SK-N-MC (cell line): ENCODE measurements around the gene ADCK1.
A peak's percentile ranks its signal among the peaks of the same experiment; 100 is the strongest.
"Not testable (repeated sequence)": the region's sequence is repeated elsewhere in the genome, so short reads cannot be mapped to it uniquely, and the experiment has no call there.

Experiments
- DNase-seq: peaks from one replicate; pipeline ENCODE4 v3.0.0-alpha.2; 2011; ENCODE audit warnings: low read depth, low spot score
- H3K27ac ChIP-seq: fragments of 200-600 bp; sonication (generic); 2 replicates; pipeline ENCODE4 v1.5.1; 2016; ENCODE audit warnings: mixed run types
- H3K36me3 ChIP-seq: fragments of 200-600 bp; sonication (generic); 2 replicates; pipeline ENCODE4 v1.6.1; 2017; ENCODE audit warnings: antibody characterized with exemption, low read length, mixed read lengths; ENCODE audit not compliant: insufficient read depth
- H3K4me3 ChIP-seq: fragments of 200-600 bp; sonication (generic); 2 replicates; pipeline ENCODE4 v1.5.1; 2016
- H3K9ac ChIP-seq: fragments of 200-600 bp; sonication (generic); 2 replicates; pipeline ENCODE4 v1.8.0; 2017; ENCODE audit warnings: mixed run types, mixed read lengths; ENCODE audit not compliant: insufficient read length
- H3K9me3 ChIP-seq: fragments of 200-600 bp; sonication (generic); 2 replicates; pipeline ENCODE4 v1.6.1; 2017; ENCODE audit warnings: low read depth, mild to moderate bottlenecking, antibody characterized with exemption, low read length, moderate library complexity, mixed read lengths
- EZH2 ChIP-seq: fragments of 200-600 bp; sonication (generic); IDR thresholded peaks from one replicate; pipeline ENCODE4 v1.6.1; 2017; ENCODE audit warnings: antibody characterized with exemption
- FOXP2 ChIP-seq: optimal IDR thresholded peaks from 2 replicates; pipeline ENCODE3; 2011; ENCODE audit warnings: mild to moderate bottlenecking, moderate library complexity; ENCODE audit not compliant: insufficient read depth; ENCODE audit errors: extremely low read length, control extremely low read depth
- POLR2AphosphoS5 ChIP-seq: IDR thresholded peaks from 2 replicates; pipeline ENCODE4 v1.6.1; 2012; ENCODE audit warnings: mild to moderate bottlenecking, low read depth, low read length, borderline replicate concordance

The ADCK1 gene

DNA sequence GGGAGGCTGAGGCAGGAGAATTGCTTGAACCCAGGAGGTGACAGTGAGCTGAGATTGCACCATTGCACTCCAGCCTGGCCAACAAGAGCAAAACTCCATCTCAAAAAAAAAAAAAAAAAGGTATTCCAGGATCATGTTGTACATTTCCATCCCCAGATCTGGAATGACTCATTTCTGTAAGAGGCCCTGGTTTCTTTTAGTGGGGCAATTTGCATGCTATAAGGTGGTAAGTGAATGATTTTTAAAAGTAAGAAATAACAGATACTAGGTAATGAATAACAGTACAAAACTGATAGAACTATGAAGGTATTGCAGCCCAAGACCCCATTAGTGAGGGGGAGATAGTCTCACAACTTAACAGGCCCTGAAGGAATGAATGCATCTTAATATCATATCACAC, 17.7 kb upstream of the ADCK1 start:
- Histone ChIP-seq H3K27ac (no peak overlapping the region), H3K9me3 (no peaks in the 10 kb centered on the region), H3K4me3 (no peak overlapping the region), H3K36me3 (no peaks in the 10 kb centered on the region), H3K9ac (no peak overlapping the region)
- TF ChIP-seq POLR2AphosphoS5 (no peak), EZH2 (no peak), FOXP2 (no peak)
- no peak for DNase-seq

DNA sequence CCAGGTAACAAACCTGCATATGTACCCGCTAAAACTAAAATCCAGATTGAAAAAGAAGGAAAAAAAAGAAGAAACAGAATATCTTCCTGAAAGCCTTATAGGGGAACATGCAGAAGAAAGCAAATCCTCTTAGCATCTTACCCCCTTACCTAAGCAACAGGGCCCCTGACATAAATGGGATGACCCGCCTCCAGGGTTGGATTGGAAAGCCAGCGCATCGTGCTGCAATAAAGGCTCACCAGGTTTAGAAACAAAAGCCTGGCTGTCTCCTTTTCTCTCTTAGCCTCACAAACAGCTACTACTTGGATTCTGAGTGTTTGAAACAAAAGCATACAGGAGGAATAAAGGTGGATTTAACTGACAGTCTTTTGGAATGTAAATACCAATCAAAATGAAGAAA, 13.8 kb upstream of the ADCK1 start:
- Histone ChIP-seq H3K4me3 (no peak overlapping the region), H3K9me3 (no peaks in the 10 kb centered on the region), H3K9ac (no peak overlapping the region), H3K27ac (no peak overlapping the region), H3K36me3 (no peaks in the 10 kb centered on the region)
- TF ChIP-seq EZH2, result no peak
- no peak for TF ChIP-seq POLR2AphosphoS5
- no peak for TF ChIP-seq FOXP2
- DNase-seq, result no peak

DNA sequence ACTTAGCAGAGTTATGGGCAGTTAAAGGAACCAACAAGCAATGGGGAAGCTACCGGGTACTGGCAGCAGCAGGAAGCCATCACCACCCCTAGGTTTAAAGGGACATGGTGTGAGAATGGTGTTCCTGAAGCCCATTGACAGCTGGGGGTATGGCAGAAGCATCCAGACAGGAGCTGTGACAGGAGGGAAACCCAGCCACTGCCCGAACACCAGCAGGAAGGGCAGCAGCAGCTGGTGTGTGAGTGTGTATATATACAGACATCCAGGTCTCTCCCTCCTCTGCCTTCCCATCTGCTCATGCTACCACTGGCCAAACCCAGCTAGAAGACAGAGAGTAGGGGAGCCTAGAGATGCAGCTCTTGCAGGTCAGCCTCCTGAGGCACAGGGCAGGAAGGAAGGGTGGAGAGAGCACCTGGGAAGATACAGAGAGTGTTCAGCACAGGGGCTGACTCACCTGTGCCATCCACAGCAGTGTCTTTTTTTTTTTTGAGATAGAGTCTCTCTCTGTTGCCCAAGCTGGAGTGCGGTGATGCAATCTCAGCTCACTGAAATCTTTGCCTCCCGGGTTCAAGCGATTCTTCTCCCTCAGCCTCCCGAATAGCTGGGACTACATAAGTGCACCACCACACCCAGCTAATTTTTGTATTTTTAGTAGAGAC, 9.2 kb upstream of the ADCK1 start:
- Histone ChIP-seq H3K4me3 (no peak overlapping the region), H3K36me3 (no peaks in the 10 kb centered on the region), H3K27ac (no peak overlapping the region), H3K9ac (no peak overlapping the region), H3K9me3 (no peaks in the 10 kb centered on the region)
- no peak for DNase-seq
- TF ChIP-seq EZH2 (no peak), FOXP2 (no peak), POLR2AphosphoS5 (no peak)

DNA sequence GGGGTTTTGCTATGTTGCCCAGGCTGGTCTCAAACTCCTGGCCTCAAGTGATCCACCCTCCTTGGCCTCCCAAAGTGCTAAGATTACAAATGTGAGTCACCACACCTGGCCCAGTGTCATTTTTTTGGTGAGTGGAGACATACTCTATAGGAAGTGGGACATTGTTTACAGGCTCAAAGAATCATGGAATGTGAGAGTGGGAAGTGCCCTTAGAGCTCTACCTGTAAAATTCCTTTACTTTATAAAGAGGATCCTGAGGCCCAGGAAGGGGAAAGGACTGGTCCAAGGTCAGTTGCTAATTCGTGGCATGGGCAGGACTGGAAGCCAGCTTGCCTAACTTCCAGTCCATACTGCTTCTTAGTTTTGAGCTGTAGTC, 8.7 kb upstream of the ADCK1 start:
- no peaks in the 10 kb centered on the region for H3K9me3 ChIP-seq
- no peaks in the 10 kb centered on the region for H3K36me3 ChIP-seq
- H3K27ac ChIP-seq, result no peak overlapping the region
- H3K4me3 ChIP-seq, result no peak overlapping the region
- no peak for DNase-seq
- TF ChIP-seq FOXP2 (no peak), POLR2AphosphoS5 (no peak), EZH2 (no peak)
- no peak overlapping the region for H3K9ac ChIP-seq

DNA sequence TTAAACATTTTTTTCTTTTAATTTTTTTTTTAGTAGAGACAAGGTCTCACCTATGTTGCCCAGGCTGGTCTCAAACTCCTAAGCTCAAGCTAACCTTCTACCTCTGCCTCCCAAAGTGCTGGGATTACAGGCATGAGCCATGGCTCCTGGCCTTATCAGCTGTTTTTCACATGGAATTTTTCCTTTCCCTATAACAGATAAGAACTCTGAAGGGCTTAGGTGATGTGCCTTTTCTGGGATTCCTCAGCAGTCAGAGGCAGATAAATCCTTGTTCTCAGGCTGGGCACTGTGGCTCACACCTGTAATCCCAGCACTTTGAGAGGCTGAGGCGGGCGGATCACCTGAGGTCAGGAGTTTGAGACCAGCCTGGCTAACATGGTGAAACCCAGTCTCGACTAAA, 6.7 kb upstream of the ADCK1 start:
- not testable (repeated sequence) for DNase-seq, H3K36me3 ChIP-seq, H3K27ac ChIP-seq, H3K9me3 ChIP-seq, H3K4me3 ChIP-seq, H3K9ac ChIP-seq

DNA sequence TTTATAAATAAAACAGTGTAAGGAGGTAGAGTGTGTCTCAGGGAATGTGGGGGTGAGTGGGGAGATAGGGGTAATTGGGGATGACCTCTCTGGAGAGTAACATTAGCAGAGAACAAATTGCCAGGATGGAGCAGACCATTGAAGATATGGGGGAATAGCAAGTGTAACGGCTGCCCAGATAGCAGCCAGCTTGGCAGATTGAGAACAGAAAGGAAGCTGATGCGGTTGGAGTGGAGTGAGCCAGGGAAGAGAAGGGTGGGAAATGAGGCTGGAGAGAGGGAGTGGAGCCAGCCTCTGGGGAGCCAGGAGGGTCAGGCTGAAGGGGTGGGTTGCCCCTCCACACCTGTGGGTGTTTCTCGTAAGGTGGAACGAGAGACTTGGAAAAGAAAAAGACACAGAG, 5.6 kb upstream of the ADCK1 start:
- Histone ChIP-seq H3K4me3 (no peak overlapping the region), H3K36me3 (no peaks in the 10 kb centered on the region), H3K9ac (no peak overlapping the region), H3K9me3 (no peaks in the 10 kb centered on the region), H3K27ac (no peak overlapping the region)
- TF ChIP-seq FOXP2 (no peak), POLR2AphosphoS5 (no peak), EZH2 (no peak)
- no peak for DNase-seq

DNA sequence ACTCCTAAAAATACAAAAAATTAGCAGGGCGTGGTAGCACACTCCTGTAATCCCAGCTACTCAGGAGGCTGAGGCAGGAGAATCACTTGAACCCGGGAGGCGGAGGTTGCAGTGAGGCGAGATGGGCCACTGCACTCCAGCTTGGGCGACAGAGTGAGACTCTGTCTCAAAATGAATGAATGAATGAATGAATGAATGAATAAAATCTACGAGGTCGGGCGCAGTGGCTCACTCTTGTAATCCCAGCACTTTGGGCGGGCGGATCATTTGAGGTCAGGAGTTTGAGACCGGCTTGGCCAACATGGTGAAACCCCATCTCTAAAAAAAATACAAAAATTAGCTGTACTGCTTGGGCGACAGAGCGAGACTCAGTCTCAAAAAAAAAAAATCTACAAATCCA, 453 bp upstream of the ADCK1 start:
- H3K4me3 ChIP-seq, result peak overlapping the region; percentile 94
- peak overlapping the region; percentile 89 for H3K9ac ChIP-seq
- H3K9me3 ChIP-seq, DNase-seq, H3K36me3 ChIP-seq, H3K27ac ChIP-seq: not testable (repeated sequence)

DNA sequence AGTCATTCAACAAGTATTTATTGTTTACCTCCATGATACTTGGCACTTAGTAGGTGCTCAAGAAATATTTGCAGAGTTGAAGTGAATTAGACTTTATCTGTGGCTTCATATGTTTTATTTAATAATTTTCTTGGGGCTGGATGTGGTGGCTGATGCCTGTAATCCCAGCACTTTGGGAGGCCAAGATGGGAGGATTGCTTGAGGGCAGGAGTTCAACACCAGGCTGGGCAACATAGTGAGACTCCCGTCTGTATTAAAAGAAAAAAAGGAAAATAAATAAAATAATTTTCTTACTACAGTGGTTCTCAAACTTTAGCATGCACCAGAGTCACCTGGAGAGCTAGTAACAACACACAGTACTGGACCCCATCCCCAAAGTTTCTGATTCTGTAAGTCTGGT, 905 bp downstream of the ADCK1 start:
- TF ChIP-seq POLR2AphosphoS5 (no peak), FOXP2 (no peak), EZH2 (no peak)
- no peaks in the 10 kb centered on the region for H3K9me3 ChIP-seq
- H3K4me3 ChIP-seq, result peak overlapping the region; percentile 94
- no peak for DNase-seq
- no peak overlapping the region for H3K9ac ChIP-seq
- no peaks in the 10 kb centered on the region for H3K36me3 ChIP-seq
- no peak overlapping the region for H3K27ac ChIP-seq

DNA sequence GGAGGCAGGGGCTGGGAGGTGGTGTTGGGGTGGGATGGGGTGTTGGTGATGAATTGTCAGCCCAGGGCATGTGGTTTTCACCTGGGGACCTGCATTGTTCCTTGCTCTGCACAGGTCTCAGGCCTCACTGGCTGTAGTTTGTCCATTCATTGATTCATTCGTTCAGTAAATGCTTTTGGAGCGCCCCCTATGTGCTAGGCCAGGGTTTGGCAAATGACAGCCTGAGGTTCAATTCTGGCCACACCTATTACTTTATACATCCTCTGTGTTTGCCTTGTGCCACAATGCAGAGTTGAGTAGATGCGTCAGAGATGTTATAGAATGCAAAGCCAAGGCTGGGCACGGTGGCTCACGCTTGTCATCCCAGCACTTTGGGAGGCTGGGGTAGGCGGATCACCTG, 4.7 kb downstream of the ADCK1 start:
- Histone ChIP-seq H3K27ac (no peak overlapping the region), H3K9ac (no peak overlapping the region), H3K4me3 (no peak overlapping the region), H3K9me3 (no peaks in the 10 kb centered on the region), H3K36me3 (no peaks in the 10 kb centered on the region)
- TF ChIP-seq EZH2 (no peak), POLR2AphosphoS5 (no peak), FOXP2 (no peak)
- DNase-seq, result no peak
